GM19238 (cell line): Measurements from ENCODE around the gene FLRT2.

ENCODE experiments used
- DNase-seq: peaks from one replicate; pipeline ENCODE4 v3.0.0; 2011; ENCODE audit warnings: low spot score; ENCODE audit not compliant: insufficient read length

FLRT2 gene

DNA sequence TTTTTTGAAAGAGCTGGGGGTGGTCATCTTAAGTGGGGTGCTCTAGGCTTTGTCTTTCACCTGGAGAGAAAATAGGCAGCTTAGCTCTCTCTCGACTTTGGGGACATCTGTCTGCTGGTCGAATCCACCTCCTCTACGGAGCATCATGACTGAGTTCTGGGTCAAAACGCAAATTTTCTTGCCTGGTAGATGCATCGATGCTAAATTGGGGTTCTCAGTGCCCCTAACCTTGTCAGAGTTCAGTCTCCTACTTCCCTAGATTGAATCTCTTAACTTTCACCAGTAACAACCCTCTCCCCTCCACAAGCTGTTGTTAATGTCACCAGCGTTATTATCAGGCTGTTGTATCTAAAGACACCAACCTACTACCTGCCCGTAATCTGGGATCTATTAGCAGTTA lies 682 bp downstream of the FLRT2 start:
- DNase-seq = no peak

DNA sequence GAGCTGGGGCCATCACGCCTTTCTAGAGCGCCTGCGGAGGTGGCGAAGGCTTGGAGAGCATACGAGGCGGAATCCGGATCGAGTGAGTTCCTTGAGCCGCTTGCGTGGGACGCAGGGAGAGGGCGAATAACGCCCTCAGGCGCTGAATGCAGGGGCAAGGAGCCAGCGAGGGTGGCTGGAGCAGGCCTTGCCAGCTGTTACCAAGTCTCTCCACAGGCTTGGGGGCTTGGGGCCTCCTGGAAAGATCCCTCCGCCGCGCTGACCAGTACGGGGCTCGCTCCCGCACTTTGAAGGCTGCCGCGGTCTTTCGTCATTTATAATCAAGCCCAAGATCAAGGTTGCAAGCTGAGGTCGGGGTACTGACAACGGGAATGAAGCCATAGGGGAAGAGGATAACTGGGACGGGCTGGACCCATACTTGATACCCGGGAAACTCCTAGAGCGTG lies 1.2 kb downstream of the FLRT2 start:
- no peak for DNase-seq

GRCh38 chr14:85531587-85532373 lies 1.8 kb downstream of the FLRT2 start:
- no peak for DNase-seq

DNA sequence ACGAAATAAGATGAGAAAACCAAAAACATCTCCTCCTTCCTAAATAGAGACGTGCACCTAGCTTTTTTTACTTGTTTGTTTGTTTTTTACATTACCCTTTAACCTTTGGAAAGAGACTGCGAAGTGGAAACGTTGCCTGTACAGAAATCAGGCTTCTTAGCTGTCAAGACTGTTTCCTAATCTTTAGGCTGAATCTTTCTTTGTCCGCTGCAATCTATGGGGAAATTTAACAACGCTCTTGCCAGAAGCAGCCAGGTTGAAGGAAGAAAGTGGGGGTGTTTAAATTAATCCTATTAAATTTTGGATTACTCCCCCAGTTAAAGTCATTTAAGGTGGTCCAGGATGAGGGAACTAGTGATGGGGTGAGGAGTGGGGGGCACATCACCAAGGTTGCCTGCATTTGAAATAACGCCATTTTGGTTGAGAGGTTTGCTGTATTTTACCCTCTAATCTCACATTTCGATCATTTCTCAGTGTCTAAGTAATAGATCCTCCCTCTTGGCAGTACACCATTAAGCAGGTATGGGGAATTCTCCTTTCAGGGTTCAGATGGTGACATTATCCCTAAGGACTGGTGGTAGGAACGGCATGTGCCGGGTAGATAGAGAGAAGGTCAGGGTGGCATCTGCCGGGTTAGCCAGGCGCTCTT lies 2.6 kb downstream of the FLRT2 start:
- no peak for DNase-seq

DNA sequence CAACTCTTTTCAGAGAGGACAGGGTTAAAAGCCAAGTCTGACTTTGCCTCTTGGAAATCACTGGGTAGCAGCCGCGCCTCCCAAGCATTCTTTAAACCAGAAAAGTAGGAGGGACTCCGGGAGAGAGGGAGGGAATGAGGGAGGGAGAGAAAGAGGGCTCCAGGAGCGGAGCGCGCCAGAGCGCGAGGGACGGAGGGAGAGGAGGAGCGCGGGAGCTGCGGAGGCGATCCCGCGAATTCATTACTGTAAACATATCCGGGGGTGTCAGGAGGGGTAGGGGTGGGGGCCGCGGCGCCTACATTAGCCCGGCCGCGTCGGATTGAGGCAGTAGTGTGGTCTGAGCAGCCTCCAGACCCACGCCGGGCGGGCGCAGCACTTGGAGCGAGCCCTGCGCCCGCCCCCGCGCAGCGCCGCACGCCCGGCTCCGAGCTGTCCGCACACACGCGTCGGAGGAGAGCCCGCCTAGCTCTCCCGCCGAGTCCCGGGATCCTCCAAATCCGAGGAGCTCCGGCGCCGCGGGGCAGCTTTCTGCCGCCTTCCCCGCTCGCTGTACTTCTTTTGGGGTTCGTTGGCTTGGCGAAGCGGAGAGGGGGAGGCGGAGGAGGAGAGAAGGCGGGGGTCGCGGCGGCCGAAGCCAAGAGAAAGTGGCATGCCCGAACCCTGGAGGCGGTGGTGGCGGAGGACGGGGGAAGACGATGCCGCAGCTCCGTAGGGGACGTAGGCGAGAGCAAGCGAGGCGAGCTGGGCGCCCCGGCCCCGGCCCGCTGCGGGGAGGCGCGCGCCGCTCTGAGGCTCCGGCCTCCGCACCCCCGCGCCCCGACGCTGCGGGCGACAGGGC lies 3.3 kb downstream of the FLRT2 start:
- DNase-seq = no peak

- DNase-seq = no peak
Observed at GRCh38 chr14:85533861-85534291, 3.9 kb downstream of the FLRT2 start.

GRCh38 chr14:85534458-85535293 lies 4.7 kb downstream of the FLRT2 start:
- no peak for DNase-seq

GRCh38 chr14:85535321-85535720 lies 5.4 kb downstream of the FLRT2 start:
- DNase-seq = no peak

DNA sequence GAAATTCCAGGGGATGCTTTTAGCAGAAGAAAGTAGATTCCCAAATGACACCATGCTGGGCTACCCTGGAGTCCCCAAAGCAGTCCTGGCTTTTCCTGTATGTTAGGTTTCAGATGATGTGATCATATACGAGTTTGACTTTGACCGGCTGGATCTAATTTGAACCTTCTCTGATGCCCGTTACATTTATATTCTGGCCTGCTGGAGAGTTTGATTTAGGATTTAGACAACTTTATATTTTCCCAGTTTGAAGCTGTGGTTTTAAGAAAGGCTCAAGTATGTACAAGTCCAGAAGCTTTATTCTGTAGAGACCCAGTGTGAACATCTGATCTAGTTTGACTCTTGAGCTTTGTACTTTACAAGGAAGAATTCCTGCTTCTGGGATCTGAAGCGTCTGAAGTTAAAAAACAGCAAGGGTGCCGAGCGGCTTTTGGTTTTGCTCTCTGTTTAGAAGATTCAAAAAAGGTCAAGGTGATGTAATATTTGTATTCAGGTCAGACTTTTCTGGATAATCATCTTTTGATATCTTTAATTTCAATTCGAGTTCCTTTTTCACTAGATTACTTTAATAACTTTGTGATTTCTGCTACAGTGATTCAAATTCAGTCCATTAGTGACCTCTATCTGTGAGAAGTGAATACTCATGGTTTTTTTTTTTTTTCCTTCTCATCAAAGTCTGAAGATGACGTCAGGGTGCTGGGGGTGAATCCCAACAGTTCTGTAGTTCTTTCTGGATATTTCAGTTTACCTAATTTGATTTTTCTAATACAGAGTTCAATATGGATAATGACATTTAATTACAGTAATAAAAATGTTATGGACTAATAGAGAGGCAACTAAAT lies 6.3 kb downstream of the FLRT2 start:
- no peak for DNase-seq

- DNase-seq = no peak
Observed at GRCh38 chr14:85536833-85537190, 6.9 kb downstream of the FLRT2 start.

DNA sequence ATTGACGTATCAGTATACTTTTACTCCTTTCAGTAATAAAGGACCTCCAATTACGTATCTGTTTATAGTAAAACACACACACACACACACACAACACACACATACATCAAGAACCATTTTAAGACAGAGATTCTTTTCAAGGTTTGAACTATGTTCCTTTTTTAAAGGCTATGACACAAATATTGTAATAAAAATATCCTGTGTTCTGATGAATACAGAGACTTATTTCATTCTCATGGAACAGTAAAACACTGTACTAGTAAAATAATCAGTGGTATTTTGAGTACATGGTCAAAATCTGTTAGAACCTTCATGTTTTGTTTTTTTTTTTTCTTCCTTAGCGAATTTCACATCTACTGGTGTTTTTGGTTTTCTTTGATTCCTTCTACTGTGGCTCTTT lies 7.6 kb downstream of the FLRT2 start:
- DNase-seq = no peak

- DNase-seq = no peak
Observed at GRCh38 chr14:85538636-85539035, 8.7 kb downstream of the FLRT2 start.

DNA sequence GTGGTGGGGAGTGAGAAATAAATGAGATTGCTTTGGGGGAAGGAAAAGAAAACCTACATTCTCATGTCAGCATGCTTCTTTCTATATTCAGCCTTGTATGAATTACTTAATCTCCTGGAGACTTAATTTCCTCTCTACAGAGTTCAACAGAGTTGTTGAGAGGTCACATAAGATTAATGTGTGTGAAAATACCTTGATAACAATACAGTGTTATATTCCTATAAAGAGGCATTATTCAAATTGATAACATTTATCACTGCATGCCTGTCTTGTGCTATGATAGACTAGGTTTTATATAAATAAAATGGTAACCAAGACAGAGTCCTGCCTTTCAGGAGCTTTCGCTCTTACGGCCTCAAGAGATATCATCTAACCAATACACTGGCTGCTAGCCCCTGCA lies 9.6 kb downstream of the FLRT2 start:
- DNase-seq = no peak

DNA sequence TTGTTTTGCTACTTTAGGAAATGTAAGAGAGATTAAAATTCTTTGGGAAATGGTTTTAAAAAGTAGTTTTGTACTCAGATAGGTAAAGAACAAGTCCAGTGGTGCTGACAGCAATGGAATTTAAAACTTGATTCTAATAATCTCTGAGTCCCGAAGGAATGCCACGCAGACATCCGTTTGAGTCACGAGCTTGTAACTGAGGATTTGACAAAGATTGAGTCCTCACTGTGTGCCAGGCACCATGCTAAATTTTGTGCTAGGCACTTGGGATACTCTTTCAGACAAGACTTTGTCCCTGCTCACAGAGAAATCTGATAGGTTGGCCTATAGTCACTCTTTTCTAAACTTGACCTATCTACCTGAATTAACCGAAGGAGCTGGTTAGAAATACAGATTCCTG lies 12.7 kb downstream of the FLRT2 start:
- no peak for DNase-seq

GRCh38 chr14:85545738-85546137 lies 15.8 kb downstream of the FLRT2 start:
- DNase-seq = no peak

GRCh38 chr14:85546390-85546789 lies 16.4 kb downstream of the FLRT2 start:
- DNase-seq = no peak

- no peak for DNase-seq
Observed at GRCh38 chr14:85549697-85550096, 19.8 kb downstream of the FLRT2 start.

- DNase-seq = no peak
Observed at GRCh38 chr14:85554106-85554505, 24.2 kb downstream of the FLRT2 start.

DNA sequence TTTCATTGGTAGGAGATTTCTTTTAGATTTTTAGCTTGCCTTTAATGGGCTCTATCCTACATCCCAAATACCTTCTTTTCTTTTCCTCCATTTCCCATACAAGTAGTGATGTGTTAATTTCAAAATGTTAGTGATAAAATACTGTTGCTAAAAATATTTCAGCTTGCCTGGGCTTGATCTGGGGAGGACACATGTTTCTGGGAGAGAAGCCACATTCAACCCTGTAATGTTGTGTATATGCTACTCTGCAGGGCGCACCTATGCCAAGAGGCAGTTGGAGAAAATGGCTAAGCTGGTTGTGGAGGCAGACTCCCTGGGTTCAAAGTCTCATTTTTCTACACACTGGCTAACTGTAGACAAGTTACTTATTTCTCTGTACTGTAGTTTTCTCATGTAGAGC lies 26.3 kb downstream of the FLRT2 start:
- no peak for DNase-seq

GRCh38 chr14:85558505-85558904 lies 28.6 kb downstream of the FLRT2 start:
- DNase-seq = no peak
